CD4-positive, alpha-beta T cell treated with Interleukin-15 for 4 hours (primary cell): ENCODE results near the gene MAD2L1BP.
"Not testable (repeated sequence)": the region's sequence is repeated elsewhere in the genome, so short reads cannot be mapped to it uniquely, and the experiment has no call there.

Experiments used
- DNase-seq: peaks from one replicate; pipeline ENCODE4 v3.0.0-alpha.2; 2020; ENCODE audit warnings: low spot score

MAD2L1BP gene, protein sequence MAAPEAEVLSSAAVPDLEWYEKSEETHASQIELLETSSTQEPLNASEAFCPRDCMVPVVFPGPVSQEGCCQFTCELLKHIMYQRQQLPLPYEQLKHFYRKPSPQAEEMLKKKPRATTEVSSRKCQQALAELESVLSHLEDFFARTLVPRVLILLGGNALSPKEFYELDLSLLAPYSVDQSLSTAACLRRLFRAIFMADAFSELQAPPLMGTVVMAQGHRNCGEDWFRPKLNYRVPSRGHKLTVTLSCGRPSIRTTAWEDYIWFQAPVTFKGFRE

GRCh38 chr6:43635387-43636307 lies at the start of gene MAD2L1BP:
TSS of gene MAD2L1BP (plus strand) at chr6:43635840. CDS start at chr6:43635876, 36 bp downstream.
- DNase-seq, result peak; percentile 81

GRCh38 chr6:43588194-43588593 lies 47.4 kb upstream of the MAD2L1BP start:
- DNase-seq, result no peak

DNA sequence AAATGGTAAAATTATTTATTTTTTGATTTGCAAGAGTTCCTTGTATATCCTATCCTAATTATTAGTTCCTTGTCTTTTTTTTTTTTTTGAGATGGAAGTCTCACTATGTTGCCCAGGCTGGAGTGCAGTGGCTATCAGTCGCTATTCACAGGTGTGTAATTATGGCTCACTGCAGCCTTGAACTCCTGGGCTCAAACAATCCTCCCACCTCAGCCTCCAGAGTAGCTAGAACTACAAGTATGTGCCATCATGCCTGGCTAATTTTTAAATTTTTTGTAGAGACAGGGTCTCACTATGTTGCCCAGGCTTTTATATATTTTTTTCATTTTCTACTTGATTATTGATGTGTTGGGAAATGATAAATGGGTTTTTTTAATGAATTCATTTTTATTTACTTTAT lies 46.1 kb upstream of the MAD2L1BP start:
- DNase-seq, result not testable (repeated sequence)

DNA sequence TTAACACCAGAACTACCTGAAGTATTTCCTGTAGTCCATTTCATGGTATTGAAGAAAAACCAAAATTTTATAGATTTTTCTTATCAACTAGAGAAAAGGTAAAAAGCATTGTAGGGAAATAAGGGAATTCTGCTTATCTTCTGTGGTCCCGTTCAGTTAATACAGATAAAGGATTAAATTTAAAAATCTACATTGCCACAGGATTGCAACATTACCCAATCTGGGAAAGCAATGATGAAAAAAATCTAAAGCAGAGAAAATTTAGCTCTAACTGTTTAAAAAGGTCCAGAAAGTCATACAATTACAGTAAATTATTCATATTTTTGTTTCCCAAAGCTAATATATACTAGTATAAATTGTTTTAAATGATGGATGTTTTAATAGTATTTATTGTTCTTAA lies 41.7 kb upstream of the MAD2L1BP start:
- no peak for DNase-seq

DNA sequence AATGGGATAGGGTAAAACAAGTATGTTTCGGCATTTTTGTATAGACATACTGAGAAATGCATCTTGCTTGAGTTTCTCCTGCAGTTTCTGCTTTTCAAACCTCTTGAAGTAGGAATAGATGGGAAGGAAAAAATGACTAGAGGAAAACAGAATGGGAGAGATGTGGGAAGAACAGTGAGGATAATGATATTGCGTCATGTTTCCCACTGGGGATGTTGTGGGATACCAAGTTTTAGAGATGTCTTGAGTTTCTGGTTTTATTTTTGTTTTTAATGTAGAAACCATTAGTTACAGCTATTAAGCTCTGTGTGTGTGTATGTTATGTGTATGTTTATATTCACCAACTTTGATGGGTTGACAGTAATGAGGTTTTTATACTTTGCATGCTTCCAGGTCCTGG lies 35.0 kb upstream of the MAD2L1BP start:
- no peak for DNase-seq

GRCh38 chr6:43604174-43604573 lies 31.5 kb upstream of the MAD2L1BP start:
- DNase-seq, result no peak

- no peak for DNase-seq
Observed at GRCh38 chr6:43606019-43606418, 29.6 kb upstream of the MAD2L1BP start.

DNA sequence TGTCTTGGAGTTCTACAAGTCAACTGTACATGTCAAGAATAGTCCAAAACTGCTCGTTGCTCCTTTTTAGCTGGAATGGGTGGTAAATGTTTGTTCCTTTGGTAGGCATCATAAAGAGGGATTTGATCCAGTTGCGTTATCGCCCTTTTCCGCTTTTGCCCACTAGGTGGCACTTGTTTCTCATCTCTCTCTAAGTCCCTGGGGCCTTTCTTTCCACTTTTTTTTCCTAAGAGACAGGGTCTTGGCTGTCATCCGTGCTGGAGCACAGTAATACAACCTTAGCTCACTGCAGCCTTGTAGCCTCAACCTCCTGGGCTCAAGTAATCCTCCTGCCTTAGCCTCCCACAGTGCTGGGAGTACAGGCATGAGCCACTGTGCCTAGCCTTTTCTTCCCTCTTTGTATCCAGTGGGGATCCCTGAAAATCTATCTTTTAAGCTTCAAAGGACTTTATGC lies 27.3 kb upstream of the MAD2L1BP start:
- peak; percentile 50 for DNase-seq

DNA sequence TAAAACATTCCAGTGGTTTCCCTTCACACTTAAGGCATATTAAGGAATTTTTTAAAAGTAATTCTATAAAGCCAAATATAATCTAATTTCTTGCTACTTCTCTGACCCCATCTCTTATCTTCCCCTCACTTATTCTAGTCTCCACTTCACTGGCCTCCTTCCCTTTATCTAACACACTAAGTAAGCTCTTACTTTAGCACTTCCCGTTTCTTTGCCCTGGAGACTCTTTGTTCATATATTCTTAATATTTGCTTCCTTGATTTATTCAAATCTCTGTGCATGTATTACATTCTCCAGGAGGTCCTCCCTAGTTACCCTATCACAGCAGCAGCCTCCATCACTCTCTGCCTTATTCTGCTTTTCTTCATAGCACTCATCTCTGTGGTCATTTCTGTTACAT lies 26.8 kb upstream of the MAD2L1BP start:
- DNase-seq, result no peak

DNA sequence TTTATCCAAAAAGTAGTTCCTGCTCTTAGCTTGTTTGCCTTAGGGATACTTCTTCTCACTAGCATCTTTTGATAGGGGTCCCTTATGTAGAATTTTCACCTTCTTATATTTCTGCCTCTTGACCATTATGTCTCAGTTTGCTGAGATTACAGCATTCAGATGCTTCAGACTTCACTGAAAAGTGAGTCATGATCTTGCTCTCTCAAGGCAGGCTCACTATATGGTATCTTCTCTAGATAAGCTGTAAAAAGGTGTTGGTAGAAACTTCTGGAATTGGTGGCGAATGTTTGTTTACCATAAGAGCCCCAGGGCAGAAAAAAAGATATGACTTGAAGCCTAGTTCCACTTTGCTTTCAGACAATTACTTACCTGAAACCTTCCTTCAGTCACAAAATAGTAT lies 26.2 kb upstream of the MAD2L1BP start:
- DNase-seq, result no peak

GRCh38 chr6:43610431-43610830 lies 25.2 kb upstream of the MAD2L1BP start:
- no peak for DNase-seq

DNA sequence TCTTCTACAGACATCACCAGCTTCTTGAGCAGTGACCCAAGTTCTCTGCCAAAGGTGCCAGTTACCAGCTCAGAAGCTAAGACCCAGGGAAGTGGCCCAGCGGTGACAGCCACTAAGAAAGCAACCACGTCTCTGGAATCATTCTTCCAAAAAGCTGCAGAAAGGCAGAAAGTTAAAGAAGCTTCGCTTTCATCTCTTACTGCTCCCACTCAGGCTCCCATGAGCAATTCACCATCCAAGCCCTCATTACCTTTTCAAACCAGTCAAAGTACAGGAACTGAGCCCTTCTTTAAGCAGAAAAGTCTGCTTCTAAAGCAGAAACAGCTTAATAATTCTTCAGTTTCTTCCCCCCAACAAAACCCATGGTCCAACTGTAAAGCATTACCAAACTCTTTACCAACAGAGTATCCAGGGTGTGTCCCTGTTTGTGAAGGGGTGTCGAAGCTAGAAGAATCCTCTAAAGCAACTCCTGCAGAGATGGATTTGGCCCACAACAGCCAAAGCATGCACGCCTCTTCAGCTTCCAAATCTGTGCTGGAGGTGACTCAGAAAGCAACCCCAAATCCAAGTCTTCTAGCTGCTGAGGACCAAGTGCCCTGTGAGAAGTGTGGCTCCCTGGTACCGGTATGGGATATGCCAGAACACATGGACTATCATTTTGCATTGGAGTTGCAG lies 21.8 kb upstream of the MAD2L1BP start:
- no peak for DNase-seq

- DNase-seq, result no peak
Observed at GRCh38 chr6:43614396-43614730, 21.3 kb upstream of the MAD2L1BP start.

GRCh38 chr6:43616725-43617472 lies 18.7 kb upstream of the MAD2L1BP start:
- no peak for DNase-seq

- DNase-seq, result no peak
Observed at GRCh38 chr6:43621078-43621835, 14.4 kb upstream of the MAD2L1BP start.

GRCh38 chr6:43621836-43622180 lies 13.8 kb upstream of the MAD2L1BP start:
- DNase-seq, result no peak

DNA sequence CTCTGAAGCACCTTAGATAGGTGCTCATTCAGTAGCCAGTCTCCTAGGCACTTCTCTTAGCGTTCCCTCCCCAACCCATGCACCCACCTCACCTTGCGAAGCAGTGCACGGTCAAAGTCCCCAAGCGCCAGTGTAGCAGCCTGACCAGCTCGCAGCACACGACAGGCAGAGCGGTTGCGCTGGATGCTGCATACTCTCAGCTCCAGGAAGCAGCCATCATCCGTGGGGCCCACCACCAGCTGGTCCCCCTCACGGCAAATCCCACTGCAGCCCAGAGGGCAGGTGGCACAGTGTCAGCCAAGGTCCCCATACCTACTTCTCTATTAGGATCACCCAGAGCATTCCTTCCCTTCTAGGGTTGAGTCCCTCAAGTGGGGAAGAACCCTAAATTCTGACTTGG lies 13.1 kb upstream of the MAD2L1BP start:
- DNase-seq, result no peak

DNA sequence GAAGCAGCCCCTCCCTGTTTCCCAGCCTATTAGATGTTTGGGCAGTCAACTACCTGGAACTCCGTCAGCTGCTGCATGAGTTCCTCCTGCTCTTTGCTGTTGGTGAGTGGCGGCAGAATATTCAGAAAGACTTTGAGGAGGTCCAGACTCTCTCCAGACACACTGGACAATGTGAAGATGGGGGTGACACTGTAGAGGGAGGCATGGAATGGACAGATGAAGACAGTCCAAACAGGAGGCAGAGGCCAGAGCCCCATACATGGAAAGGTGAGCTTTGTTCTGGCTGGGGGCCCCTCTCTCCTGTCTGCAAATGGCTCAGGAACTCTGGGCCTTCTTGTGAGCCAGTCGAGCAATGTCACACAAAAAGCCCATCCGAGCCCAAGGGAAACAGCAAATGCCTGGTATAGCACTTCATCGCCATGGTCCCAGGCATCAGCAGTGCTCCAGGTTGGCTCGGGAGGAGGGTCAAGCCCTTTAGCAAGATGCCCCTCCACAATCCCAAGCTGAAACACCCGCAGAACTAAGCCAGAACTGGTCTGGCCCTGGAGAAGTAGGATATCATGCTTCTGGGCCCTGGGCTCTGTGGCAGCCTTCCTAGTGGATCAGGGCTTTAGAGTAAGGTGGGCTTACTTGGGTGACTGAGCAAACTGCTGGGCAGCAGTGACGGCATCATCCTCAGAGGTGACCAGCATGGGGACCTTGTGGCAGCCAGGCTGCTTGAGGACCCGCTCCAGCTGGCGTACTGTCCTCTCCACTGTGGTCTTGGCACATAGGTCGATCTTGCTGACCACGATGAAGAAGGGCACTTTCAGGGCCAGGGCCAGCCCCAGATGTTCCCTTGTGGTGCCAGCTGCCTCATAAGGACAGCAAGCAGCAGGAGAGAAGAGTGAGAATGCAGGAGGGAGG lies 11.5 kb upstream of the MAD2L1BP start:
- no peak for DNase-seq

- DNase-seq, result no peak
Observed at GRCh38 chr6:43624786-43625288, 10.8 kb upstream of the MAD2L1BP start.

- DNase-seq, result no peak
Observed at GRCh38 chr6:43625393-43625992, 10.1 kb upstream of the MAD2L1BP start.
